HG03196 (cell line): ENCODE measurements around the gene RTCA.
"Not testable (repeated sequence)": the region's sequence is repeated elsewhere in the genome, so short reads cannot be mapped to it uniquely, and the experiment has no call there.

Experiments used
- ATAC-seq: cut with Tn5 transposase; IDR thresholded peaks from one replicate; pipeline ENCODE4 v1.9.1; 2021; ENCODE audit not compliant: unreplicated experiment

The RTCA gene

DNA sequence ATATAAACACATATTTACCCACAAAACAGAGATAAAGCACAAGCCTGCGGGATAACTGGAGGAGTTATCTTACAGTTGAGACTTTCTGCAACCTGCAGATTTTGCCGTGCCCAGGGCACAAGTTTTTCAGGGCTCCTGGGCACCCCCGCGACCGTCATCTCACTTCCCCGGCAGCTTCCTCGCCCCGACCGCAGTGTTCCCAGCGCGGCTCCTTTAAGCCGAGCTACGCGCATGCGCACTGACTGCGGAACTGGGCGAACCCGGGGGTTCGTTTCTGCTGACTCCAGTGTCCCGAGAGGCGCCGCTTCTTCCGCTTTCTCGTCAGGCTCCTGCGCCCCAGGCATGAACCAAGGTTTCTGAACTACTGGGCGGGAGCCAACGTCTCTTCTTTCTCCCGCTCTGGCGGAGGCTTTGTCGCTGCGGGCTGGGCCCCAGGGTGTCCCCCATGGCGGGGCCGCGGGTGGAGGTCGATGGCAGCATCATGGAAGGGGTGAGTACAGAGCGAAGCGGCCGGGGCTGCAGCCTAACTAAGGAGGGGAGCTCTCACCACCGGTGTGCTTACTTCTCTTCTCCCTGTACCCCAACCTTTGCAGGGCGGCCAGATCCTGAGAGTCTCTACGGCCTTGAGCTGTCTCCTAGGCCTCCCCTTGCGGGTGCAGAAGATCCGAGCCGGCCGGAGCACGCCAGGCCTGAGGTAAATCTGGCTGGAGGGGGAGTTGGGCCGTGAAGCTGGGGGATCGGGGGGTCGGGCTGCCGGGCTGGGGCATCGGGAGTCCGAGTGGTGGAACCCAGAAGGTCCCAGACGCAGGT is at the start of gene RTCA:
RTCA (plus strand) TSS at position 286 of the 810 bp plus-strand sequence; CDS start at position 446, 160 bp downstream.
- ATAC-seq, result peak; percentile 96

DNA sequence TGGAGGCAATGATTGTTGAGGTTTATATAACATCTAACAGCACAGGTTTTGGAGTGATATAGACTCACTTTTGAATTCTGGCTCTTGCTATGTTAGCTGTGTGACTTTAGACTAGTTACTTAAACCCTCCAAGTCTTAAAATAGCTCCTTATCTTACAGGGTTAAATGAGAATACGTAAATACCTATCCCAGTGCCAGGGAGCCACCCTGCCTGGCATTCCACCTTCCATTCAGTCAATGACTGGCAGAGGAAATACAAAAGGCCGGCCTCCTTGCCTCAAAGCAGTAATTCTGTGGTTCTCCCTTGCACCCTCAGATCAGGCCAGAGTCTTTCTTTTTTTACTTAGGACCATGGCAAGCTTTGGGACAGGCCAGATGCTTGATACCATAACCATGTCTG is 48.2 kb upstream of the RTCA start:
- no peak for ATAC-seq

DNA sequence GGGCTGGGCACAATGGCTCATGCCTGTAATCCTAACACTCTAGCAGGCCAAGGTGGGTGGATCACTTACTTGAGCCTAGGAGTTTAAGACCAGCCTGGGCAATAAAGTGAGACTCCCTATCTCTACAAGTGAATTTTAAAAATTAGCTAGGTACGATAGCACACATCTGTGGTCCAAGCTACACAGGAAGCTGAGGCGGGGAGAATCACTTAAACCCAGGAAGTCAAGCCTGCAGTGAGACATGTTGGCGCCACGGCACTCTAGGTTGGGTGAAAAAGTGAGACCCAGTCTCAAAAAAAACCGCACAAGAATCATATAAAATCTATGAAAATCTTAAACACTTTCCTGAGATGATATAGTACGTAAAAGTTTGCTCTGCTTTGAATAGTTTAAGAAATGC is 46.6 kb upstream of the RTCA start:
- ATAC-seq, result no peak

DNA sequence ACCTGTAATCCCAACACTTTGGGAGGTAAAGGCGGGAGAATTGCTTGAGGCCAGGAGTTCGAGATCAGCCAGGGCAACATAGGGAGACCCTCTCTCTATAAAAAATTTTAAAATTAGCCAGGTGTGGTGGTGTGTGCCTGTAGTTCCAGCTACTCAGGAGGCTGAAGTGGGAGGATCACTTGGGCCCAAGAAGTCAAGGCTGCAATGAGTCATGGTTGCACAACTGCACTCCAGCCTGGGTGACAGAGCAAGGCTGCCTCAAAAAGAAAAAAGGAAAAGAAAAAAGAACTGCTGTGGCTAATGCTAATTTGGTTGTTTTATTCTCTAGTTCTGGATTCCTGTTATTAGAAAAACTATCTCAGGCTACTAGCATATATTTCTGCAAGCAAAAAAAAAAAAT is 46.1 kb upstream of the RTCA start:
- no peak for ATAC-seq

DNA sequence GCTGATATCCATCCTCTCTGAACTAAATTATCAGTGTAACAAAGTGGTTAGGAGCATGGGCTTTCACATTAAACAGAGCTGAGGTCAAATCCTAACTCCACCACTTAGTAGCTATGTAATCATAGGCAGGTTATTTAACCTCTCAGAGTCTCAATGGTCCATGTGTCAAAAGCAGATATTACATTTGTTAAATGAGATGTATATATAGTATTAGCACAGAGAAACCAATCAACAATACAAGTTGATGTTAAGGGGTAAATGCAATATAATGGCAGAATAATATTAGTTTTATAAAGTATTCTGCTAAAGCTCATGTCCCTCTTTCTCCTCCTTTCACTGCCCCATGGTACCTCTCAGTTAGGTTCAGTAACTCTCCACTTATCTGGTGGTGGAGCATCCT is 43.6 kb upstream of the RTCA start:
- no peak for ATAC-seq

DNA sequence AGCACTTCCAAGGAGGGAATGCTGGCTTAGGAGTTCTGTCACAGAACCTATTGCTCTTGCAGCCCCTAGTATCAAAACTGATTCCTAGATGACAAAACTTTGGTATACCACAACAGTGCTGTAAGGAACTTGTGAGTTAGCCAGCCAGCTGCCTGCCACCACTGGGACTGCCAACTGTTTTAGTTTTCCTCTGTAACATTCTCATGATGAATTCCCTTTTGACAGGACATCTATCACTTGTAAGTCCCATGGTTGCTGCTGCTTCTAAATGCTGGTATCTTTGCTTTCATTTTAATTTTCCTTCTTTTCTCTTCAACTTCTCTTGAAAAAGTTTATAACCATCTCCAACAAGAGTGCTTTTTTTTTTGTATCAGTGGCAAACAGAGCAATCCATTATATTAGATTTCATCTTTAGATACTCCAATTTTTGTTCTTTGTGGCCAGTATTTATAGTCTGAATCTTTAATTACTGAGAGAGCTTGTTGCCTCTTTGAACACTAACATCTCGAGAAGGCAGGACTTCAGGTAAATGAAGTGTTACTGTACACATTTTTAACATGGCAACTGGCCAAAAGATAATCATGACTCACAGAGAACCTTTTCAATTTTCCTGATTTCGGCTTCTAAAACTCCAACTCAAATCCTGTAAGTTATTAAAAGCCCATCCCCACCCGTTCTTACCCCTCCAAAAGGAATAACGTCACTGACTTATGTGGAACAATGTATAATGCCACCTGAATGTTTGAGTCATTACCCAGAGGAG is 36.2 kb upstream of the RTCA start:
- ATAC-seq, result no peak

DNA sequence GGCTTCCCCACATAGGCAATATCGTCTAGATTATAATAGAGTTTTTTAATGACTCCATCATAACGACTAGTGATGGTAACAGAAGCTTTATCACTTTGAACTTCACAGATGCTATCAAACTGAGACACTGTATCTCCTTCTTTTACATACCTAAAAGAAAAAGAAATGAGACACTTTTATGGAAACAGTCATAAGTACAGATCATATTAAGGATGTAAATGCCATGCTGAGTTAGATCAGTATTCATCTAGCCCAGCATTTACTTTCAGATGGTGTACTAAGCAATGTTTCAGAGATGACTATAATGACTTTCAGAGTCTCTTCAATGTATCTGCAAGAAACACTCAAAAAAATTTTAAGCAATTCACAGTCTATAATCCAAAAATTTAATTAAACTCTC is 35.3 kb upstream of the RTCA start:
- no peak for ATAC-seq

DNA sequence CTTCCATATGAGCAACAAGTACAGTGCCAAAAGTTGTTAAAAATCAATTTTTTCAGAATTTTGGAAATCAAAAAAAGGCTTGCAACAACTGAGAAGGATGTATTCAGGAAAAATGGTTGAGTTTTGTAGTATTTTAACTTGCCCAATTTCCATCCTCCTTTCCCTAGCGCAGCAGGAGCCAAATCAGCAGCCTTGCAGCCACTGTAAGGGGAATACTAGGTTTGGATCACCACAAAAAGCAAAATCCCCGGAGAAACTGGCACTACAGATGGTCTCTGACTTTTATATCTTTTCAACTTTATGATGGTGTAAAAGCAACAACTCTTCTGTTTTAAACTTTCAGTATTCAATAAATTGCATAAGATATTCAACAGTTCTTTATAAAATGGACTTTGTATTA is 34.3 kb upstream of the RTCA start:
- ATAC-seq, result no peak

DNA sequence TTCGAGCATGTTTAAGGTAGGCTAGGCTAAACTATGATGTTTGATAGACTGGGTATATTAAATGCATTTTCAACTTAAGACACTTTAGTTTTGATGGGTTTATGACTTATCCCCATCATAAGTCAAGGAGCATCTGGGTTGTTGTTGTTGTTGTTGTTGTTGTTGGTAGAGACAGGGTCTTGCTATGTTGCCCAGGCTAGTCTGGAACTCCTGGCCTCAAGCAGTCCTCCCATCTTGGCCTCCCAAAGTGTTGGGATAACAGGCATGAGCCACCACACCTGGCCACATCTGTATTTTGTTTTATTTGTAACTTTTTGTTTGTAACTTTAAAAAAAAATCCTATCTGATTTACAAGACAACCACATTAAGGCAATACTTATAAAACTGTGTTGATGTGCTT is 33.9 kb upstream of the RTCA start:
- ATAC-seq, result no peak

DNA sequence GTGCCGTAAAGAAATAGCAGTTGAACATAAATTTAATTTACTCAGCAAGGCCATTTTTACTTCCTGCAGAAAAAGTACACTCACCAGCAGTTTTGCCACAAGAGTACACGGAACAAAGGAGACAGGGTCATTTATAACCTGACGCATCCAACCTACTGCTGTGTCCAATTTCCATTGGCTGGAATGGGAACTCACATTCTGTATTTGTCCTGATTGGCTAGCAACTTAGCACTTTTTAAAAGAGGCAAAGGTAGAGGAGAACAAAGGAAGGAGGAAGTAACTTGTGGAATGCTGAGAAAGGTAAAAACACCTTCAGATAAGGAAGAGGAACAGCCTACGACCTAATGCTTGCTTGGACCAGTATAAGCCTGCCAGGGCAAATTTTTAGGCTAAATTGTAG is 32.5 kb upstream of the RTCA start:
- ATAC-seq, result not testable (repeated sequence)

DNA sequence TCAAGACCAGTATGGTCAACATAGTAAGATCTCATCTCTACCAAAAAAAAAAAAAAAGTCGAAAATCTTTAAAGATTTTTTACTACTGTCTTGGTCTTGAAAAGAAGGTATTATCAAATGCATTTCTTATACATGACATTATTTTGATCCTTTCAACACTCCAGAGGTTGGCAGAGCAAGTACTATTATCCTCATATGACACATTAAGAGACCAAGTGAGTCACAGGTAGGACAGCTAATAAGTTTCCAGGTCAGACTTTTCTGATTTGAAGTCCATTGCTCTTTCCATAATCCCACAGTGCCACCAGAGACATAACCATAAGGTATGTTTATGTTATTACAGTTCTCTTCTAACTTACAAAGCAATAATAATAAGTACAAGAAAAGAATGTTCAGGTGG is 31.6 kb upstream of the RTCA start:
- ATAC-seq, result no peak

DNA sequence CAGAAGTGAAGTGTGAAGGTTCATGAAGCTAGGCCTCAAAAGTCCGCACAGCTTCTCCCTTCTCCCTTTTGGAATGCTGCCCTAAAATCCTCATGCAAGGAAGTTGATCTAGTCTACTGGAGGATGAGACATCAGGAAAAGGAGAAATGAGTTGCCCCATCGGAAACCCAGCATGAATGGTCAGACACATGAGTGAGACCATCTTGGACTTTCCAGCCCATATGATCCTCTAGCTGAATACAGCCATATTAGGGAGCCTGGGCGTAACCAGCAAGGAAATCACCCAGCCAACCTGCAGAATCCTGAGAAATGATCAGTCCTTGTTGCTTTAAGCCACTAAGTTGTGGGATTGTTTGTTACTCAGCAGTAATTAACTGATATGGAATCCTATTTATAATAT is 28.9 kb upstream of the RTCA start:
- no peak for ATAC-seq

DNA sequence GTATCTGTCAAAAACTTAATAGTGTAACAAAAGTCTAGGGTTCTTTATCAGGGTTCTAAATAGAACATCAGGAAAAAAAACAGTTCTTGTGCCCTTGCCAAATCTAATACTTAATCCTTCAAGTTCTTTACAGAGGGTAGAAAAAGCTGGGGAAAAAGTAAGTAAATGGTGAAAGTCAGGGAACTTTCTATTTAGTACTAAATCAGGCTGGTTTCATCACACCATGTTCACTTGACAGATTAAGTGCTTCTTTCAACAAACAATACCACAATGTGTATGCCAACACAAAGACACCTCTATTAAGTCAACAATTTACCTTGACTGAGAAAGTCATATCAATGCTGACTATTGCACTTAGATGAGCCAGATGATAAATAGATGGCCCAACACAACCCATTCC is 26.1 kb upstream of the RTCA start:
- ATAC-seq, result no peak

DNA sequence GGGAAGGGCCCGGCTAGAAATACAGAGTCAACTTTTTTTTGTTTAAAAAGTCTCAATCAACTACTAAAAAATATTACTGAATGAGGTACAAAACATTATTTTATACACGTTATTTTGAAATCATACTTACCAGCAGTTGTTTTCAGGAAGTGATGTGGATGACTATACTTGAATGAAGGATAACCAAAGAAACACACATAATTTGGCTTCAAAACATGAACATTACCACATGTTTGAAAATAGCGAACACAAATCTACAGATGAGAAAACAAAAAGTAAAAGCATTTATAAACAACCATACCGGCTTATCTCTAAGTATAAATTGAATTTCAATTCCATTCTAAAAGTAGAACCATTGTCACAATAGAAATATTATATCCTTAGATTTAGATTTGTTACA is 25.4 kb upstream of the RTCA start:
- no peak for ATAC-seq

DNA sequence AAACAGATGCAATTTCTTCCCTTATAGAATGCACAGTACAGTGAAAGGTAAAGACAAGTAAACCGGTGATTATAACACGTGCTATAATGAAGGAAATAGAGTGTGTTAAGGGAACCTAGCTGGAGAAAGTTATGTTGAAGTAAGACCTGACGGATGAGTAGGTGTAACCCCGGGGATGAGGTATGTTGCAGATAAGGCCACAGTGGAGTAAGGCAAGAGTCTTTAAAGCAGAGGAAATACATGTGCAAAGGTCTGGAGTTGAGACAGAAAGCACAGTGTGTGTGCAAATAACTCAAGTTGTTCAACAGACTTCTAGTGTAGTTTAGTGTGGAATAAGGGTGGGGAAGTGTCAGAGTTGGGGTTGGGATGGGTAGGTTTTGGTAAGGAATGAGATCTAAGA is 19.3 kb upstream of the RTCA start:
- no peak for ATAC-seq

DNA sequence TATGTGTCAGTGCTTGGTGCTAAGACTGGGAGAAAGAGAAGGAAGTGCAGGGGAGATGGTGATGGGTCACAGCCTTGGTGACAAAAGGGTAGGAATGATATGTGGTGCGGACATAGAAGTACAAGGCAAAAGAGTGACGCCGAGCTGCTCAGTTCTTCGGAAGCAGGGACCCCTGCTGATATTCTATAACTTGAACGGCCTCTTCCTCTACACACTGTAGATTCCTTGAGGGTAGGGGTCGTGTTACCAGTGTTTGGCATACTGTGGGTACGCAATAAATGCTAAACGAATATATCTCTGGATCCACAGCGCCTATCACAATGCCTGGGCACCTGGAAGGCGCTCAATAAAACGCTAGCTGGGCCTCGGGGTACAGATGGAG is 16.9 kb upstream of the RTCA start:
- no peak for ATAC-seq

DNA sequence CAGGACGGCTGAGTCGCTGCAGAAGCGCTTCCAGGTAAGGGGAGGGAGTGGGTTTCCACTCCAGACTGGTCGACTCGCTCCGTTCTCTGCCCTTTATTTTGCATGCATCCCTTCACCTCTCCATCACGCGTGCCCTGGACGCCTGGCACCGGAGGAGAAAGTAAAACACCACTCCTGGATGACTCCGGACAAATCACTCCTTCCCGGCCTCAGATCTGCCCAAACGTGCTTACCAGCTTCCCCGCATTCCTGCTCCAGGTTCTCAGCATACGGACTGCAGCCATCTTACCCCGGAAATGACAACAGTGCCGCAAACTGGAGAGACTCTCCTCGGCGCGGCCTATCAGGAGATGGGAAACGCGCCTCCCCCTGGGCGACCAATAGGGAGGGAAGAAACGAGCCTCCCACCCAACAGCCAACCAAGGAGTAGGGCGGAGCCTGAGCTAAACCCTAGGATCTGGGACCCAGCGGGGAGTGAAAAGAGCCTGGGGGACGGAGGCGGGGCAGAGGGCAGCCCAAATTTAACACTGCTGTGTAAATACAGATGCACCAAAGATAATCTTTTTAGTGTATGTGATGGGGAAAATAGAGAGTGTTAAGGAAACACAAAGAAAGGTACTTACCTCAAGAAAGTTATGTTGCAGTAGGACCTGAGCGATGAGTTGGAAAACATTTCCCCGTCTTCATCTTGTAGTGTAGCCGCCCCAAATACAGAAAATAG is 16.3 kb upstream of the RTCA start, which contains the start of gene DBT:
DBT (minus strand) TSS at position 298 of the 721 bp plus-strand sequence; CDS start at position 284, 14 bp downstream.
- ATAC-seq, result peak; percentile 100

DNA sequence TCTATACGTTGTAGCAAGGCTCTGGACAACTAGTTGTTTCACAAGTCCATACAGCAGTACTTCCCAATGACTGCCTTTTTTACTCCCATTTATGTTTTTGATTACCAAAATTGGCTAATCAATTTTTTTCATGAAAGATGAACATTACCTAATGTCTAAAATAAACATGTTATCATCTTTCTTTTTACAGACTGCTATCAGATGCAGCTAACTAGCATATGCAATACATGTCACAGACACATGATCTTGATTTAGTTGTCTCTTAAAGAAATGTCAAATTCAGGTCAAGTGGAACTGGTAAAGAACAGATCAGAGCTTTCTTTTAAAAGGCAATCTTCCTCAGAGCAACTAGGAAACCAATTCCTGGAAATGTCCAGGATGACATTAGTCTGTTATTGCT is 15.8 kb upstream of the RTCA start:
- no peak for ATAC-seq

DNA sequence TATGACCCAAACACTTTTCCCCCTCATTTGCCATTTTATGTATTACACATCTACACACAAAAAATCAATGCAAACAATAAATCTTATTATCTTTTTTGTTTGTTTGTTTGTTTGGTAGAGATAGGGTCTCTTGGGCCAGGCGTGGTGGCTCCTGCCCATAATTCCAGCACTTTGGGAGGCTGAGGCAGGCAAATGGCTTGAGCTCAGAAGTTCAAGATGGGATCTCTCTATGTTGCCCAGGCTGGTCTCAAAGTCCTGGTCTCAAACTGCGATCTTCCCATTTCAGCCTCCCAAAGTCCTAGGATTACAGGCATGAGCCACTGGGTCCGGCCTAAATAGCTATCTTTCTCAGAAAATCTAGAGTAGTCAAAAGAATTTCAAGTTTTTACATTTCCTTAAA is 15.2 kb upstream of the RTCA start:
- ATAC-seq, result no peak

DNA sequence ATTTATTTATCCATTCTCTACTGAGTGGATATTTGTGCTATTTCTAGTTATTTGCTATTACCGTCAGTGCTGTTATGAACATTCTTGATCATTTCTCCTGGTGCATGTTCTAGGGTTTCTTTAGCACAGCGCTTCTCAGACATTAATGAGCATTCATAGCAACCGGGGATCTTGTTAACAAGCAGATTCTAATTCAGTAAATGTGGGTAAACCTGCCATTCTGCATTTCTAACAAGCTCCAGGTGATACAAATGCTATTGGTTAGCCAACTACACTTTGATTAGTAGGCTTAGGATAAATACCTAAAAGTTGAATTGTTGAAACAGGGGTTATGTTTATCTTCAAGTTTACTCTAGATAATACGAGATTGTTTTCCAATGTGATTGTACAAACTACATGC is 13.1 kb upstream of the RTCA start:
- ATAC-seq, result no peak

DNA sequence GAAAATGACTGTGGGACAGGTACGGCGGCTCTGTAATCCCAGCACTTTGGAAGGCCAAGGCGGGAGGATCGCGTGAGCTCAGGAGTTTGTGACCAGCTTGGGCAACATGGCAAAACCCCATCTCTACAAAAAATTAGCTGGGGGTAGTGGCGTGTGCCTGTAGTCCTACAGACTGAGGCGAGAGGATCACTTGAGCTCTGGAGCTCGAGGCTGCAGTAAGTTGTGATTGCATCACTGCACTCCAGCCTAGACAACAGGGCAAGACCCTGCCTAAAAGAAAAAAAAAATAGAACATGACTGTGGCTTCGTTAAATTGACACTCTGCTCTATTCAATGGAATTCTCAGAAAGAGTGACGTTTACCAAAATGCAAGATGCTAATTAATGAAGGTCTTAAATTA is 12.5 kb upstream of the RTCA start:
- no peak for ATAC-seq

DNA sequence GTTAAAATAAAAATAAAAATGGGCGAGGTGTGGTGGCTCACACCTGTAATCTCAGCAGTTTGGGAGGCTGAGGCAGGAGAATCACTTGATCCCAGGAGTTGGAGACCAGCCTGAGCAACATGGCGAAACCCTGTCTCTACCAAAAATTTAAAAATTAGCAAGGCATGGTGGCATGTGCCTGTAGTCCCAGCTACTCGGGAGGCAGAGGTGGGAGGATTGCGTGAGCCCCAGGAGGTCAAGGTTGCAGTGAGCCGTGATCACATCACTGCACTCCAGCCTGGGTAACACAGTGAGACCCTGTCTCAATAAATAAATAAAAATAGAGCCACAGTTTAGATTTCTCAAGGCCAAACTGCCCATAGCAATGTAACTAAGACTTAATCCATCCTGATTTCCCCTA is 9.7 kb upstream of the RTCA start:
- not testable (repeated sequence) for ATAC-seq
